BJ (cell line): ENCODE results near the gene TMEM174. TPM values are rescaled to one million over a fixed set of nuclear protein-coding genes. Genes with fewer than 3 reads are reported as not detected.

ENCODE experiments used
- CTCF ChIA-PET: fragments of 350-600 bp; formaldehyde crosslinking; extraction: SDS; loops from one replicate; lab custom pipeline; 2021; ENCODE audit warnings: antibody characterized with exemption, inconsistent platforms; lab: Yijun Ruan, JAX
- POLR2A ChIA-PET: fragments of 300-600 bp; sonication (Branson Sonifier 250); formaldehyde crosslinking; extraction: SDS; loops from one replicate; lab custom pipeline; 2021; ENCODE audit warnings: antibody characterized with exemption; lab: Charles Lee
- DNase-seq: peaks from one replicate; pipeline ENCODE4 v3.0.0-alpha.2; 2011; ENCODE audit warnings: low read depth
- H3K27me3 ChIP-seq: 2 replicates; pipeline ENCODE4 v1.6.0; 2011; ENCODE audit warnings: low read length; ENCODE audit not compliant: control insufficient read depth, insufficient read depth
- H3K36me3 ChIP-seq: 2 replicates; pipeline ENCODE4 v1.5.1; 2011; ENCODE audit warnings: low read length; ENCODE audit not compliant: control insufficient read depth, insufficient read depth
- H3K4me3 ChIP-seq: 2 replicates; pipeline ENCODE4 v1.5.1; 2011; ENCODE audit warnings: low read depth, mild to moderate bottlenecking, control low read depth, low read length
- polyA plus RNA-seq: library from polyadenylated mRNA; depleted of rRNA; stranded (reverse); fragments of >200 nt; gene quantifications from 2 replicates; pipeline ENCODE4 v1.2.3, GENCODE V29; 2011
- TF ChIP-seq, protein P1 (sequence below): IDR thresholded peaks from 2 replicates; pipeline ENCODE4 v1.5.1; 2011; ENCODE audit warnings: low read depth, mild to moderate bottlenecking, control low read depth, inconsistent platforms, low read length, moderate library complexity; ENCODE audit not compliant: insufficient read depth

The TMEM174 gene
- polyA plus RNA-seq, 1 experiment, result not detected

DNA sequence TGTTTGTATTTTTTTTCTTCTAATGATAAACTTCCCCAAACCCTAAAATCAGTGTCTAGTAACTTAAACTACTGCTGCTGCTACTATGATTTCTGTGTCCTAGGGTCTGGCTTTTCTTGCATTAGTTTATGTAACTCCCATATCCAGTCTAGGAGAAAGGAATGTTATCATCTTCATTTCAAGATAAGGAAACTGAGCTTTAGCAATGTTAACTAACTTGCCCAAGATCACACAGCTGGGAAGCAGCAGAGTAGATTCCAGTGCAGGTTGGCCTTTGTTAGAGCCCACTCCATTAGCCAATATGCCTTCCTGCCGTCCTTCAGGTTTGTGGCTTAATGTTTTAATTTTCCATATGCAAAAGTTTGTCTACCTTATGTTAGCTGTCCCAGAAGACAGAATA is 42.2 kb upstream of the TMEM174 start:
- H3K27me3 ChIP-seq, result no peaks in the 10 kb centered on the region
- H3K4me3 ChIP-seq, result no peak overlapping the region
- ChIA-PET POLR2A (no interaction called here), CTCF (interaction anchor here (1.0 to 1.6 kb wide), 3 partner anchors 21 to 320 kb away, joined by 3 to 5 read pairs (median 3); no protein-coding TSS in a partner anchor)
- no peaks in the 10 kb centered on the region for H3K36me3 ChIP-seq
- no peak for DNase-seq
- TF ChIP-seq, protein P1, sequence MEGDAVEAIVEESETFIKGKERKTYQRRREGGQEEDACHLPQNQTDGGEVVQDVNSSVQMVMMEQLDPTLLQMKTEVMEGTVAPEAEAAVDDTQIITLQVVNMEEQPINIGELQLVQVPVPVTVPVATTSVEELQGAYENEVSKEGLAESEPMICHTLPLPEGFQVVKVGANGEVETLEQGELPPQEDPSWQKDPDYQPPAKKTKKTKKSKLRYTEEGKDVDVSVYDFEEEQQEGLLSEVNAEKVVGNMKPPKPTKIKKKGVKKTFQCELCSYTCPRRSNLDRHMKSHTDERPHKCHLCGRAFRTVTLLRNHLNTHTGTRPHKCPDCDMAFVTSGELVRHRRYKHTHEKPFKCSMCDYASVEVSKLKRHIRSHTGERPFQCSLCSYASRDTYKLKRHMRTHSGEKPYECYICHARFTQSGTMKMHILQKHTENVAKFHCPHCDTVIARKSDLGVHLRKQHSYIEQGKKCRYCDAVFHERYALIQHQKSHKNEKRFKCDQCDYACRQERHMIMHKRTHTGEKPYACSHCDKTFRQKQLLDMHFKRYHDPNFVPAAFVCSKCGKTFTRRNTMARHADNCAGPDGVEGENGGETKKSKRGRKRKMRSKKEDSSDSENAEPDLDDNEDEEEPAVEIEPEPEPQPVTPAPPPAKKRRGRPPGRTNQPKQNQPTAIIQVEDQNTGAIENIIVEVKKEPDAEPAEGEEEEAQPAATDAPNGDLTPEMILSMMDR, result no peak

DNA sequence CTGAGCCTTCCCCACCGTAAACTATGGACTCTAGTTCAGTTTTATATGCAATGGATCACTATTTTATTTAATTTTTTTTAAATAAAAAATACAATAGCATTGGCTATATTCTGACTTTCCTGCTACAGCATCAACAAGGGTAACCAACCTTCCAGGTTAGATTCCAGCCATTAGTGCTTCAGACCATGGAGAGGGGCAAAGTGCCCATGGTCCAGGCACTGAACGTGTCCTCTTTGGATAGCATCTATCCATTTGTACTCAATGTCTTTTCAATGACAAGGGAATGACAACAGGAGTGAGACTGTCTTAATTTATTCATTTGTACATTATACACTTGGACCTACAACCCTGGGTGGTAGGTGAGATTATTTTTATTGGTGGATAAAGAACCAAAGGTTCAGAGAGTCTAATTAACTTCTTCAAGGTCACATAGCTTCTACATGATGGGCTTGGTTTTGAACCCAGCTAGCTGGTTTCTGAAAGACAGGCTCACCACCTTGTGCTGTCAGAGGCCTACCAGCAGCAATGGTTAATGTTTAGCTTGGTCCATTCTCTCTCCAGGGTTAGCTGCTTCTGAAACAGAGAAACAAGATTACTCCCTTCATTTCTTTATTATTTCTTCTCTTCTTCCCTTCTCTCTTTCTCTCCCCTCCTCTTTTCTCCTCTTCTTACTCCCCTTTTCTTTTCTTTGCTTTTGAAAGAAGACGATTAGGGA is 41.1 kb upstream of the TMEM174 start:
- DNase-seq, result no peak
- TF ChIP-seq, protein P1, result no peak
- CTCF ChIA-PET, result interaction anchor here (1.0 to 1.6 kb wide), 5 partner anchors 20 to 319 kb away, joined by 3 to 5 read pairs (median 3); no protein-coding TSS in a partner anchor

DNA sequence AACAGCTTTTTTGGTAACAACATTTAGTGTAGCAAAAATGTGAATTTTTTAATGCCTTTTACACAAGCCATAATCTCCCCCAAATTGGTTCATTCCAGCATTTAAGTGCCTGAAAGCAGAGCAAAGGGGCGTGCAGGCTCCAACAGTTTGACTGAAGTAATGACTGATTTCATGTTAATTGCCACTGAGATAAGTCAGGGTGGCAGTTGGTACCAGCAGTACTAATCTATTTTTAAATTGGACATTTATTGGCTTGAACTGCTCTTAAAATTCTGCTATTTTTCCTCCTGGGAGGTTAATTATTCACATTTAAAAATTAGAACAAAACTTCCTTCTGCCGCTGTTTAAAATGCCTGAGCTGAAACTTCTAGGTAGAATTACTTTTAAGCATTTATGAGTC is 40.2 kb upstream of the TMEM174 start:
- H3K27me3 ChIP-seq, result no peaks in the 10 kb centered on the region
- H3K4me3 ChIP-seq, result no peak overlapping the region
- ChIA-PET POLR2A (no interaction called here), CTCF (interaction anchor here (0.9 to 1.6 kb wide), 6 partner anchors 11 to 85 kb away, joined by 3 to 4 read pairs (median 3); no protein-coding TSS in a partner anchor)
- no peak for DNase-seq
- TF ChIP-seq, protein P1, result no peak
- H3K36me3 ChIP-seq, result no peaks in the 10 kb centered on the region

More for the DNA sequence above, 41.1 kb upstream of the TMEM174 start:
- no peaks in the 10 kb centered on the region for H3K27me3 ChIP-seq
- no peak overlapping the region for H3K4me3 ChIP-seq
- POLR2A ChIA-PET, result no interaction called here
- no peaks in the 10 kb centered on the region for H3K36me3 ChIP-seq

DNA sequence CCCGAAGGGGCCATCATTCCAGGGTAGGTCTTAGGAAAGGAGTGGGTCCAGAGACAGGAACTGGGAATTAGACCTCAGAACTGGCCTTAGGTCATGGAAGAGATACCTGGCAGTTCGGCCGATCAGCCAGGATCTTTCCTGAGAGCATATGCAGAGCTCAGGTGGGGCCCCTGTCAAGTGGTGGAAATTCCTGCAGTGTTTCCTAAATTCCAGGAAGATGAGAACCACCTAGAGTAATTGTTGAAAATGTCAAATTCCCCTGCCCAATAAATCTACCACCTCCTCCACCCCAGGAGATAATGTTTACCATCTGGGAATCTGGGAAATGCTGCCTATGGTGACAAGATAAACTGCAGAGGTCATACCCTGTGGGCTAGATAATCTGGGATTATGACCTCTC is 38.0 kb upstream of the TMEM174 start:
- Histone ChIP-seq H3K27me3 (no peaks in the 10 kb centered on the region), H3K36me3 (no peaks in the 10 kb centered on the region), H3K4me3 (no peak overlapping the region)
- TF ChIP-seq, protein P1, result no peak
- POLR2A ChIA-PET, result interaction anchor here (0.6 kb wide), 1 partner anchor 18 kb away, joined by 3 read pairs; no protein-coding TSS in a partner anchor
- DNase-seq, result no peak
- CTCF ChIA-PET, result interaction anchor here (0.8 to 1.4 kb wide), 5 partner anchors 9 to 187 kb away, joined by 3 to 4 read pairs (median 3); no protein-coding TSS in a partner anchor

DNA sequence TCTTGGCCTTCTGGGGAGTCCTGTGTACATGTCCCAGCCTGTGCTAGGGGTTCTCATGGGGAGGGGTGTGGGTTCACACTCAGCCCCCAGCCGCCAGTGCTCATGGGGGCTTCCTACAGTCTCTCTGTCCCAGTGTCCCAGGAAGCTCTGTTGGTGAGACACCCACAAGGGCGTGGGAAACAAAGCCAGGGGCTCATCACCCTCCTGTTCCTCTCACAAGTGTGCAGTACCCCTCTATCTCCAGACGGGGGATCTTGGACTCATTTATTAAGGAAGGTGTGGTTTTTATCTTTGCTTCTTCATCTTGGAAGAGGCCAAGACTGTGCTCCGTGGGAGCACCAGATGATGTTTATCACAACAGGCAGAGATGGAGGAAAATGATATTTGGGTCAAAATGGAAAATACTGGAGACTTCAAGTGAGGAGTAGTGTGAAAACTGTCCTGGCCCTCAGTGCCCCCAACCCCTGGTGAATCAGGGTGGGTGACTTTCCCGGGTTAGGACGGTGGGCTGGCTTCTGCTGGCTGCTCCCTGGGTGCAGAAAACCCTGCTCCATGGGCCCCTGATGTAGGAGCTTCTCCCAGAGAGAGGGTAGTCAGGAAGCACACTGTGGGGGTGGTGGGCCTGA is 37.5 kb upstream of the TMEM174 start:
- Histone ChIP-seq H3K36me3 (no peaks in the 10 kb centered on the region), H3K27me3 (no peaks in the 10 kb centered on the region), H3K4me3 (no peak overlapping the region)
- TF ChIP-seq, protein P1, result peak; percentile 70
- CTCF ChIA-PET, result interaction anchor here (0.8 to 1.8 kb wide), 9 partner anchors 8 to 186 kb away, joined by 3 to 5 read pairs (median 3); no protein-coding TSS in a partner anchor
- no peak for DNase-seq
- POLR2A ChIA-PET, result interaction anchor here (0.6 kb wide), 1 partner anchor 19 kb away, joined by 3 read pairs; no protein-coding TSS in a partner anchor
